Trophoblast cell (in vitro differentiated cells and primary cell): Measurements from ENCODE around the gene IER5L.

Experiments
- DNase-seq, 2 donors: peaks; one replicate each; pipeline ENCODE4 v3.0.0-alpha.2; 2016
- H2AFZ ChIP-seq: 2 replicates; pipeline ENCODE4 v1.6.1; 2013; ENCODE audit warnings: low read length, moderate library complexity, mild to moderate bottlenecking; ENCODE audit not compliant: insufficient read depth, poor library complexity
- H2AK5ac ChIP-seq: 2 replicates; pipeline ENCODE4 v1.6.1; 2013; ENCODE audit warnings: mild to moderate bottlenecking, low read length
- H2BK120ac ChIP-seq: 2 replicates; pipeline ENCODE4 v1.6.1; 2013; ENCODE audit warnings: low read length, mild to moderate bottlenecking, moderate library complexity; ENCODE audit not compliant: insufficient read depth, poor library complexity
- H2BK12ac ChIP-seq: 2 replicates; pipeline ENCODE4 v1.6.1; 2013; ENCODE audit warnings: mild to moderate bottlenecking, low read length, moderate library complexity
- H2BK5ac ChIP-seq: 2 replicates; pipeline ENCODE4 v1.6.1; 2013; ENCODE audit warnings: low read length, low read depth, moderate library complexity, mild to moderate bottlenecking; ENCODE audit not compliant: poor library complexity
- H3K14ac ChIP-seq: 2 replicates; pipeline ENCODE4 v1.6.1; 2013; ENCODE audit warnings: mild to moderate bottlenecking, low read length
- H3K18ac ChIP-seq: 2 replicates; pipeline ENCODE4 v1.6.1; 2013; ENCODE audit warnings: mild to moderate bottlenecking, low read length
- H3K23ac ChIP-seq: 2 replicates; pipeline ENCODE4 v1.6.1; 2013; ENCODE audit warnings: low read length
- H3K27ac ChIP-seq: 2 replicates; pipeline ENCODE4 v1.5.1; 2013; ENCODE audit warnings: low read depth, mild to moderate bottlenecking, inconsistent platforms, low read length, moderate library complexity
- H3K27me3 ChIP-seq: 2 replicates; pipeline ENCODE4 v1.6.1; 2013; ENCODE audit warnings: inconsistent platforms, mild to moderate bottlenecking, low read length, moderate library complexity; ENCODE audit not compliant: insufficient read depth
- H3K36me3 ChIP-seq, 2 experiments: 1 replicate in 1 of 2; 2 replicates in 1 of 2; pipeline ENCODE4 v1.6.1; 2013; ENCODE audit warnings: low read length in 2 of 2, mild to moderate bottlenecking in 2 of 2, moderate library complexity in 1 of 2; ENCODE audit not compliant: insufficient read depth in 2 of 2, control insufficient read depth in 1 of 2
- H3K4ac ChIP-seq: 2 replicates; pipeline ENCODE4 v1.6.1; 2013; ENCODE audit warnings: low read depth, mild to moderate bottlenecking, low read length, moderate library complexity
- H3K4me1 ChIP-seq, 2 experiments: 1 replicate in 1 of 2; 2 replicates in 1 of 2; pipeline ENCODE4 v1.6.1; 2013; ENCODE audit warnings: low read length in 2 of 2, mild to moderate bottlenecking in 2 of 2, moderate library complexity in 1 of 2; ENCODE audit not compliant: insufficient read depth in 2 of 2, control insufficient read depth in 1 of 2
- H3K4me2 ChIP-seq: 2 replicates; pipeline ENCODE4 v1.6.1; 2013; ENCODE audit warnings: inconsistent platforms, mild to moderate bottlenecking, low read length, moderate library complexity
- H3K4me3 ChIP-seq: 2 replicates; pipeline ENCODE4 v1.5.1; 2013; ENCODE audit warnings: mild to moderate bottlenecking, low read depth, low read length, inconsistent platforms
- H3K79me1 ChIP-seq: one replicate; pipeline ENCODE4 v1.6.1; 2013; ENCODE audit warnings: low read length
- H3K79me2 ChIP-seq: 2 replicates; pipeline ENCODE4 v1.6.1; 2013; ENCODE audit warnings: low read length, mild to moderate bottlenecking; ENCODE audit not compliant: control insufficient read depth, insufficient read depth, poor library complexity
- H3K9ac ChIP-seq: 2 replicates; pipeline ENCODE4 v1.6.1; 2013; ENCODE audit warnings: mild to moderate bottlenecking, low read length
- H3K9me3 ChIP-seq: 2 replicates; pipeline ENCODE4 v1.6.1; 2013; ENCODE audit warnings: low read depth, mild to moderate bottlenecking, control low read depth, inconsistent platforms, low read length; ENCODE audit not compliant: insufficient read depth
- H4K12ac ChIP-seq: 2 replicates; pipeline ENCODE4 v1.6.1; 2013; ENCODE audit warnings: low read depth, mild to moderate bottlenecking, low read length, moderate library complexity
- H4K8ac ChIP-seq: 2 replicates; pipeline ENCODE4 v1.6.1; 2013; ENCODE audit warnings: low read depth, mild to moderate bottlenecking, low read length, moderate library complexity
- H4K91ac ChIP-seq: one replicate; pipeline ENCODE4 v1.6.1; 2013; ENCODE audit warnings: low read depth, mild to moderate bottlenecking, low read length, moderate library complexity
- WGBS: extraction: QIAGEN DNeasy Blood & Tissue Kit; methylation state at CpG from one replicate; pipeline ENCODE4 v1.1.7; 2013; ENCODE audit warnings: missing lambda C conversion rate; ENCODE audit not compliant: insufficient read length, insufficient coverage; ENCODE audit errors: extremely low coverage; 5-methylcytosine and 5-hydroxymethylcytosine counted together

Gene IER5L

DNA sequence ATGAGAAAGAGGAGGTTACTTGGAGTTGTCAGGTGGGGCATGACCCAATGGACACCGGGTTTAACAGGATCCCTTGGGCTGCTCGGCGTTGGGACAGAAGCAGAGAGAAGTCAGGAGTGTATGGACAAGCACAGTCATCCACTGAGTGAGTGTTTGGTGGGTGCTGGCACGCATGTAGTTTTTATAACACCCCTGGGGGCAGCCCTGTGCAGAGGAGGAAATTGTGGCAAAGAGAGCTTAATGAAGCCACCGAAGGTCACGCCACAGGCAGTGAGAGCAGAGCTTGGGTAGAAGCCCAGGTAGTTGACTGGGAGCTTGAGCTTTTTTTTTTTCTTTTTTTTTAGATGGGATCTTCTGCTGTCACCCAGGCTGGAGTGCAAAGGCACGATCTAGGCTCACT, 43.2 kb upstream of the IER5L start:
- Histone ChIP-seq H2AK5ac (no peak overlapping the region), H3K4me3 (no peak overlapping the region), H4K91ac (no peak overlapping the region), H3K9ac (no peak overlapping the region), H3K79me1 (peaks cover 8% of the 10 kb centered on the region), H3K79me2 (no peaks in the 10 kb centered on the region), H3K14ac (no peak overlapping the region), H2BK120ac (no peak overlapping the region), H2AFZ (no peak overlapping the region), H3K27ac (no peak overlapping the region), H3K36me3 (no peaks in the 10 kb centered on the region), H2BK5ac (no peak overlapping the region), H3K18ac (no peak overlapping the region), H3K23ac (no peak overlapping the region), H3K9me3 (peaks cover 3% of the 10 kb centered on the region), H4K8ac (no peak overlapping the region), H3K4me1 (peaks cover 12 to 17% of the 10 kb centered on the region in 2 experiments), H4K12ac (no peak overlapping the region), H3K4me2 (no peak overlapping the region), H3K27me3 (no peaks in the 10 kb centered on the region), H3K4ac (no peak overlapping the region), H2BK12ac (no peak overlapping the region)
- no peak for DNase-seq
- WGBS = no CpG with 5 or more reads among the region's 7 CpGs

DNA sequence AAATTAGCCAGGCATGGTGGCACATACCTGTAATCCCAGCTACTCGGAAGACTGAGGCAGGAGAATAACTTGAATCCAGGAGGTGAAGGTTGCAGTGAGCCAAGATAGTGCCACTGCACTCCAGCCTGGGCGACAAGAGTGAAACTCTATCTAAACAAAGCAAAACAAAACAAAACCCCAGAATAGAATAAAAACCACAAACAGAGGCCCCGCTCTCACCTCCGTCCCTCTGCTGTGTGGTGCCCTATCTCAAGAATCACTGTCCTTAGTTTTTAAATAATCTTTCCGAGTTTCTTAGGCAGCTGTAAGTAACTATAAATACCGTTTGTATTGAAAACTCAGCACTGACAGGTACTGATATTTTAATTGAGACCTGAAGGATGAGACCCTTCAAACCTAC, 42.7 kb upstream of the IER5L start:
- Histone ChIP-seq H3K36me3 (no peaks in the 10 kb centered on the region), H2BK5ac (no peak overlapping the region), H2AFZ (no peak overlapping the region), H3K14ac (no peak overlapping the region), H3K9me3 (peaks cover 3% of the 10 kb centered on the region), H3K4me1 (peaks cover 9 to 14% of the 10 kb centered on the region in 2 experiments), H3K79me1 (peaks cover 8% of the 10 kb centered on the region), H4K91ac (no peak overlapping the region), H2AK5ac (no peak overlapping the region), H2BK12ac (no peak overlapping the region), H3K4me3 (no peak overlapping the region), H3K18ac (no peak overlapping the region), H3K23ac (no peak overlapping the region), H3K4ac (no peak overlapping the region), H3K79me2 (no peaks in the 10 kb centered on the region), H2BK120ac (no peak overlapping the region), H3K27ac (no peak overlapping the region), H4K12ac (no peak overlapping the region), H3K27me3 (no peaks in the 10 kb centered on the region), H3K9ac (no peak overlapping the region), H3K4me2 (no peak overlapping the region), H4K8ac (no peak overlapping the region)
- WGBS = no CpG with 5 or more reads among the region's 6 CpGs
- no peak for DNase-seq

DNA sequence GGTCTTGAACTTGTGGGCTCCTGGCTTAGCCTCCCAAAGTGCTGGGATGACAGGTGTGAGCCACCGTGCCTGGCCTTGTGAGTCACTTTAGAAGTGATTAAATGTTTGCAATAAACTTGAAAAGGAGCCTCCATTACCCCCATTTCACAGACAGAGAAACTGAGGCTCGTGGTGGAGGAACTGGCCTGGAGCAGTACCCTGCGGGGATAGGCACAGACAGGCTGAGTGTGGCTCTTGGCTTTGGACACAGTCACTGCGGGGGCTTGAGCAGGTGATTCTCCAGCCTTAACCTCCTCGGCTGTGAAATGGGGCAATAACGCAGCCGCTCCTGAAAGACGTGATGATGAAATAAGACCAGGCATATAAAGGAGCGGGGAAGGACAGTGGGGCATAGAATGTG, 40.9 kb upstream of the IER5L start:
- Histone ChIP-seq H3K27ac (no peak overlapping the region), H2BK120ac (no peak overlapping the region), H3K14ac (no peak overlapping the region), H2AK5ac (peak overlapping the region; percentile 32), H3K23ac (no peak overlapping the region), H3K4me1 (peaks cover 0 to under 1% of the 10 kb centered on the region in 2 experiments), H3K79me2 (no peaks in the 10 kb centered on the region), H3K18ac (no peak overlapping the region), H3K4ac (no peak overlapping the region), H2BK12ac (no peak overlapping the region), H4K91ac (no peak overlapping the region), H3K27me3 (no peaks in the 10 kb centered on the region), H3K4me2 (no peak overlapping the region), H3K9ac (no peak overlapping the region), H3K4me3 (no peak overlapping the region), H3K9me3 (peaks cover 3% of the 10 kb centered on the region), H3K79me1 (no peaks in the 10 kb centered on the region), H2BK5ac (no peak overlapping the region), H2AFZ (no peak overlapping the region), H4K8ac (no peak overlapping the region), H4K12ac (no peak overlapping the region), H3K36me3 (no peaks in the 10 kb centered on the region)
- DNase-seq = no peak
- no CpG with 5 or more reads among the region's 9 CpGs for WGBS

DNA sequence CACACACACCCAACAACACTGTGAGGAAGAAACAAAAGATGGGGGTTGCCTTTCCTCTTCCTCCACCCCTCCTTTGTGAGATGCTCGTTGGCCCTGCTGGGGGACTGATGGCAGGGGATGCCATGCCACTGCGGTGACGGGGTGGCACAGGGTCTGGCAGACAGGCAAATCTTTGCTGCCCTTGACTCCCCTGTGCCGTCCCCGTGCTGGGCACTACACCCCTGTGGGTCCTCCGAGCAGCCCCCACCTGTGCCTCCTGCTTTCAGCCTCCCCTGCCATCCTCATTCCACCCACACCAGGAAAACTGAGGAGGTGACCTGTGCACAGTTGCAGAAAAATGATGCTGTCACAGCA, 40.2 kb upstream of the IER5L start:
- H3K4me1 ChIP-seq = no peaks in the 10 kb centered on the region
- H3K27ac ChIP-seq = no peak overlapping the region
- H3K23ac ChIP-seq = no peak overlapping the region
- H3K4me2 ChIP-seq = no peak overlapping the region
- no peak overlapping the region for H3K18ac ChIP-seq
- H2BK120ac ChIP-seq = no peak overlapping the region
- no peaks in the 10 kb centered on the region for H3K79me2 ChIP-seq
- no peak overlapping the region for H3K9ac ChIP-seq
- H2AK5ac ChIP-seq = no peak overlapping the region
- no peak overlapping the region for H2BK12ac ChIP-seq
- no peak overlapping the region for H4K12ac ChIP-seq
- peaks cover 3% of the 10 kb centered on the region for H3K9me3 ChIP-seq
- H3K36me3 ChIP-seq = no peaks in the 10 kb centered on the region
- no peaks in the 10 kb centered on the region for H3K79me1 ChIP-seq
- H2AFZ ChIP-seq = no peak overlapping the region
- H2BK5ac ChIP-seq = no peak overlapping the region
- no peak overlapping the region for H4K8ac ChIP-seq
- H3K27me3 ChIP-seq = no peaks in the 10 kb centered on the region
- H3K14ac ChIP-seq = no peak overlapping the region
- DNase-seq = no peak
- no peak overlapping the region for H3K4ac ChIP-seq
- WGBS = no CpG with 5 or more reads among the region's 6 CpGs
- no peak overlapping the region for H3K4me3 ChIP-seq
- no peak overlapping the region for H4K91ac ChIP-seq
